HG03175 (cell line): Measurements from ENCODE around the gene TCEA3.

Experiments used
- ATAC-seq: cut with Tn5 transposase; IDR thresholded peaks from one replicate; pipeline ENCODE4 v1.9.1; 2021; ENCODE audit warnings: mild to moderate bottlenecking, moderate library complexity; ENCODE audit not compliant: unreplicated experiment

TCEA3 gene

DNA sequence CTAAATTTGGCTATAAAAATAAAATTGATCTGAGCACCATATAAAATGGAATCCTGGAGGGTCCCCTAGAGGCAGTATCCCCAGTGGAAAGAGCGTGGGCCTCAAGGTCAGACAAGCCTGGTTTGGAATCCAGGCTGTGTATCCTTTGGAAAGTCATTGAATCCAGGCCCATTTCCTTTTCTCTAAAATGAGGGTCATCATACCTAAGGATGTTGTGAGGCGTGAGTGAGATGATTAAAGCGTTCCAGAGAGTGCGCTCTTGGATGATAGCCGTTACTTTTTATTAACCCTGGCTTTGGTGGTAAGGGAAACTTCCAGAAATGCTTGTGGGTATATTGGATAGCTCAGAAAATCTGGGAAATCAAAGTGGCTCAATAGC is 54.2 kb downstream of the TCEA3 start:
- ATAC-seq, result no peak

DNA sequence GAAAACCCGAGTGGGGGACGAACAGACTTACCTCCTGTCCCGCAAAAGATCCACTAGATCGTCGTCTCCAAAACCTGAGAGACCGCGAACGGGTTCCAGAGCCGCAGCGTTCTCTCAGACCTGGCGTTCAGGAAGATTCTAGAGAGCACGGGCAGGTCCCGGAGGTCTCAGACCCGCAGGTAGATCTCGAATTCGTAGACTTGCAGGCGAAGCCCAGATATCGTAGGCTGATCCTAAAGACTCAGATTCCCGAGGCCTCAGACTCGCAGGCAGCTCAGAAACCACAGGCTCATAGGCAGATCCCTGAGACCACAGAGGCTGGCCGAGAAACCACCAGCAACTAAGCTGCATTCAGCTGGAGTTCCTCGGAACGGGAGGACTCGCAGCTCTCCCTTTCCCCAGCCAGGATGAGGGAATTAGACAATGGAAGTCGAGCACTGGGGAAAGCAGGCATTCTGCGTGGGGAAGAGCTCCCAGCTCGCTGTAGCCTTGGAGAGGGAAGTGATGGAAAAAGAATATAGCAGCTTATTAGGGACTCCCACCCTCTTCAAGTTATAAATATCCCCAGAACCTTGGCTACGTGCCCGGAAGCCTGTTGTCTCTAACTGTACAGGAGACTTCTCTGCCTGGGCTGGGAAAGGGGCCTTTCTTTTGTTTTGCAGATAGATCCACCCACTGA is 55.1 kb downstream of the TCEA3 start, which contains the start of gene ZNF436:
Gene ZNF436 (minus strand): TSS at position 502 of the 679 bp plus-strand sequence. CDS start 1,831 bp downstream, outside the sequence.
- ATAC-seq, result no peak

DNA sequence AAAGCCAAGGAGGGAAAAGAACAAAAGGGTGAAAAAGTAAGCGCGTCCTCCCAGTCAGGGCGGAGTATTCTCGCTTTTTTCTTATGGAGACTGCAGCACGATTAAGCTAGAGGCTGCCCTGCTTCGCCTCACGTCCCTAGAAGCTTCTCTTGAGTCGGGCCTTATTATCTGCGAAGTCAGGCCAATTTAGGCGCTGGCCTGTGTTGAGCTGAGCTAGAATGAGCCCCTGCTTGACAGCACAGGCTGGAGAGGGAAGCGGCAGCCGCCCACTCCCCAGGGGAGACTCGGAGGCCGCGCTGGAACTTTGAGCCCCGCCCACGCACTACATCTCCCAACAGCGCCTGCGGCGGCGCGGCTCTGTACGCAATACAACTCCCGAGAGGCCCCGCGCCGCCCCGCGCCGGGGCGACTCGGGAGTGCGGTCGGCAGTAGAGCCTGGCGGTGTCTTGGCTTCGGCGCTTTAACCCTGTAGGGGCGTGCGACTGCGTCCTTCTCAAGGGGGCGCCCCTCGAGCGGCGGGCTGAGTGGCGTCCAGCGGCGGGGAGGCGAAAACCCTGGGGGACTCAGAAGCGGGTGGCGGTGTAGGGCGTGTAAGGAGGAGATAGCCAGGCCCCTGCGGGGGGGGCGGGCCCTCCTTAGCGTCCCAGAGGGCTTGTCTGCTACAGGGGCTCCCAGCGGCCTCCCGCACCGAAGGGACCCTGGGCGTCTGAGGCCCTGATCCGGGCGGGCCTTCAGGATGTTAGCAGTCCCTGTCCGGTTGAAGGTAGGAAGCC is 55.8 kb downstream of the TCEA3 start:
- peak; percentile 72 for ATAC-seq

DNA sequence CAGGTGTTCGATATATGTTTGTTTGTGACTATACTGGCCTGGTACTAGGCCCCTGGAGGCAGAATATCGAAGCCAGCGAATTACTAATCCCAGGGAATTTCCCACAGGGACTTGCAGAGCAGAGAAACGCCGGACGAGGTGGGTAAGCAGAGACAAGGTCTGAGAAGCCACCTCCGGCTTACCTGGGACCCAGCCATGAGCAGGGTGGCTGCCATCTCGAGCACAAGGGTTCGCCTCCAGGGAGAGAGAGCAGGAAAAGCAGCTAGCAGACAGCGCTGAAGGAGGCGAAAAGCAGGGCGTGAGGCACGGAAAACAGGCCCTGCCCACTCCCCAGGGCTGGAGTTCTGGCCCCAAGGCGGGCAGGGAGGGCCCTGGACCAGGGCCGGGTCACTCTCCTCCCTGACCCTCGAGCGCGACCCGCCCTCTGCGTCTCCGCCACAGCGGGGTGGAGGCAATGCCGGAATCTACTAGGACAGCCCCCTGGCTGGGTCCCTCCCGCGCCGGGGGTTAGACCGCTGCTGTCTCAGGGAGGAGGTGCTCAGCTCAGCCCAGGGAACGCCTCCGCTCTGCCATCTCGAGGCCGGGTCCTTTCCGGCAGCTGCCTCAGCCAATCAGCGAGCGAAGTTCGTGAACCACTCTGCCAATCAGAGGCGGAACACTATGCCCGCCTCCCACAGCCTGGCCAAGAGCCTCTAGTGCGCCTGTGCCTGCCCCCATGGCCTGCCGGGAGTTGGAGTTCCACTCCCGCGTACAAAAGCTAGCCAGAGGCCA is 56.6 kb downstream of the TCEA3 start:
- ATAC-seq, result peak; percentile 93

DNA sequence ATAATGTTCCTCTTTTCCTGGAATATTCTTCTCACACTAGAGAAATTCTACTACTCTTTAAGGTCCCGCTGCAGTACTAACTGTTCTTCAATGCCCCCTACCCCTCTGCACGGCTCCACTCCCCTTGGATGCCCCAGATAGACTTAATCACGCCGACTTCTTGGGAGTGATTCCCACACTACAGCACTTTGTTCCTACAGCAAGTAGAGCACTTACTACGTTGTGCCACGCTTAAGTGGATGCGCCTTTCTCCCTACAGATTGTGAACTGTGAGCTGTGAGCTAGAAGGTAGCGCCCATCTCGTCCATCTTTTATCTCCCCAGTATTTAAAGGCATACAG is 57.1 kb downstream of the TCEA3 start:
- ATAC-seq, result no peak

DNA sequence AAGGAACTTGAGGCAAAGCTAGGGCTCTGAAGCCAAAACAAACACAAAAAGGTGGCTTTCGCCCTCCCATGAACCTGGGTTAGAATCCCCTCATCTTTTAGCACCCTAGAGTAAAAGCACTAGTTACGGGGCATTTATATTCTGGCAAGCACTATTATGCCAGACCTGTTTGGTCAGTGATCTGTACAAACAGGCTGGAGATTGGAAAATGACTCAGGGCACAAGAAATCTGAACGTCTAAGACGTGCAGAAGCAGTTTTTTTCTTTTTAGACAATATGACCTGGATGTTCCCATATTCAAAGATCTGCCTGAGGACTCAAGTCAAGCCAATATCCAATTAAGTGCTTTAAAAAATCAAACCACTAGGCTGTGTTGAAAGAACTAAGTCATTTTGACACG is 58.0 kb downstream of the TCEA3 start:
- ATAC-seq, result no peak

DNA sequence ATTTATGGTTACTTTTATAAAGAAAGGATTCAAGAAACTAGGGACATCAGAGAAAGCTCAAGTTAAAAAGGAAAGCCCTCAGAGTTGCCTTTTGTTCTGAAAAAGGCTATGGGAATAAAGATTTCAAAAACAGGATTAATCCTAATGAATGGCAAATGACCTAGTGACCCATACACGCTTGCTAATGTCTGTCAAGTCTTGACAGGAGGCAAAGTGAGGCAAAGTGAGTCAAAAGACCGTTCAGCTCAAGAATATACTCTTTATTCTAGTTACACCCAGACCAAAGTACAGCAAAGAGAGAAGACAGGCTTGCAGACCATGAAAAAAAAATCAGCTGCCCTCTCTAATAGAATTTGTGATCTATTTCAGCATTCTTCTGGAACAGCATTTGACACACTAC is 58.4 kb downstream of the TCEA3 start:
- no peak for ATAC-seq

DNA sequence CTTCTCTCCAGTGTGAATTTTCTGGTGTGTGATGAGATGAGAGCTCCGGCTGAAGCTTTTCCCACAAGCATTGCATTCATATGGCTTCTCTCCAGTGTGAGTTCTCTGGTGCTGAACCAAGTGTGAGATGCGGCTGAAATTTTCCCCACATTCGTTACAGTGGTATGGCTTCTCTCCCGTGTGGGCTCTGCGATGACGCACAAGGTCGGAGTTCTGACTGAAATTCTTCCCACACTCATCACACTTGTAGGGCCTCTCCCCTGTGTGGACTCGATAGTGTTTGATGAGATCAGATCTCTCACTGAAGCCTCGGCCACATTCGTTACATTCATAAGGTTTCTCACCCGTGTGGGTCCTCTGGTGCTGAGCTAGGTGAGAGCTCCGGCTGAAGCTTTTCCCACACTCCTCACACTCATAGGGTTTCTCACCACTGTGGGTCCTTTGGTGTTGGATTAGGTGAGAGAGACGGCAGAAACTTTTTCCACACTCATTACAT is 62.3 kb downstream of the TCEA3 start:
- ATAC-seq, result no peak

DNA sequence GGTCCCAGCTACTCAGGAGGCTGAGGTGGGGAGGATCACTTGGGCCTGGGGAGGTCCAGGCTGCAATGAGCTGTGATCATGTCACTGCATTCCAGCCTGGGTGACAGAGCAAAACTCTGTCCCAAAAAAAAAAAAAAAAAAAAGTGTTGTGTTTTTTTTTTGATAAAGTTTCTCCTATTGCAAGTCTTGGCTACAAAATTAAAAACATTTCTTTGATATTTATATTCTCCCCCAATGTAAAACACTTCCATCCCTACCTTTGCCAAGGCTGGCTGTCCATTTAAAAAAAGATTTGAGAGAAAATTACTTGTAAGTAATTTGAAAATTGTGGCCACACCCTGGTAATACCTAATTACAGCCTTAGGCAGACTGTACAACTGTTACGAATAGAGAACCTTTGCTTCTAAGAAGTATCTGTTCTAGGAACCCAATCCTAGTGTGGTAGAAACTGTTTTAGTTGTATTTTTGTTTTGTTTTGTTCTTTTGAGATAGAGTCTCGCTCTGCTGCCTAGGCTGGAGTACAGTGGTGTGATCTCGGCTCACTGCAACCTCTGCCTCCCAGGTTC is 66.2 kb downstream of the TCEA3 start:
- ATAC-seq, result no peak

DNA sequence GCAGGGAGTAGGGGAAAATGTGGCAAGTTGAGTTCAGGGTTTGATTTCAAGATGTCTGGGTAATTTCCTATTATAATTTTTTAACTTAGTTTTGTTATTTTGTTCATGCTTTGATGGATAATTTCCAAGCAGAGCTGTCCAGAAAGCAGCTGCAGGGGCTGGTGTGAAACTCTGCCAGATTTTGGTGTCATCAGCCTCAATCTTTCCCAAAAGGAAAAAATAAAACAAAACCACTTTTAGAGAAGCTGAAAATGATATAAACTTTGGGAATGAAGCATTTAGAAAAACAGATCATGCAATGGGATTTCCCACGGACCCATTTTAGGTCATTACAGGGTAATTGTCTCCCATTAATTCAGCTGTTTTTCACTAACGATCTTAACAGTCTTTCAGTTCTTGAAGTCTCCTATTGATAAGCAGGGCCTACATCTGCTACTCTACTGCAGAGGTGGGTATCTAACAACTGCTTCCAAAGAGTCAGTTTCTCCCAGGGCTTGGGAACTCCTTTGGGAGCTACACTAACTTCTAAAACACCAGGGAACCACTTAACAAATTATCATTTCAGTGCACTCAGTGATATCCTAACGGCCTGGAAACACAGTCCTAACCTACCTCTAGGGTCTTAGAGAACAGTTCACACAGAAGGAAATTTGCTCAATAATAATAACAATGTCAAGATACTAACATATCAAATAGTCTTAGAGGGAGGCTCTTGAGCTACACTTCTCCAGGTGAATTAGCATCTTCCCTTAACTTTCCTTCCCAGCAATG is 67.2 kb downstream of the TCEA3 start:
- no peak for ATAC-seq

DNA sequence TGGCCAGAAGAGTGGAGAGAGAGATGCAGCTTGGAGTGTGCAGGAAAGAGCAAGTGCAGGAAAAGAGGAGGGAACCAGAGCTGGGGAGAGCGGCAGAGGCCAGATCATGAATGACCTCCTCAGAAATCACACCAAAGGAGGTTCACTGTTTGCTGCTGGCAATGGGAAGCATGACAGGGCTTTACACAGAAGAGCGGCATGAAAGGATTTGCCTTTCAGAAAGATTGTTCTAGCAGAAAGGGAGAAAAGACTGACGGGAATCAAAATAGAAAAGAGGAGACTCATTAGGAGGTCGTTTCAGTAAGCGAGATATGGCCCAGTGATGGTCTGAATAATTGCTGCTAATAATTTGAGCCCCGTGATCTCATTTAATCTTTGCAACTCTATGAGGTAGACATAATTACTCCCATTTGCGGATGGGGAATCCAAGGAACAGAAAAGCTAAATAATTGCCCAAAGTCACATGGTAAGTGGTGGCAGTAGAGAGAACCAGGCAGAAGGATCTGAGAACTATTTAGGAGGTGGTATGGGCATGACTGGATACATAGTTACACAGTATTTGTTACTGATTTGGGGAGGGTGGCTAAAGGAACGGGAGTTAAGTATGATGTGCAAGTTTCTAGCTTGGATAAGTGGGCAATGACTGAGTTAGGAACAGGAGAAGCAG is 67.9 kb downstream of the TCEA3 start:
- no peak for ATAC-seq

DNA sequence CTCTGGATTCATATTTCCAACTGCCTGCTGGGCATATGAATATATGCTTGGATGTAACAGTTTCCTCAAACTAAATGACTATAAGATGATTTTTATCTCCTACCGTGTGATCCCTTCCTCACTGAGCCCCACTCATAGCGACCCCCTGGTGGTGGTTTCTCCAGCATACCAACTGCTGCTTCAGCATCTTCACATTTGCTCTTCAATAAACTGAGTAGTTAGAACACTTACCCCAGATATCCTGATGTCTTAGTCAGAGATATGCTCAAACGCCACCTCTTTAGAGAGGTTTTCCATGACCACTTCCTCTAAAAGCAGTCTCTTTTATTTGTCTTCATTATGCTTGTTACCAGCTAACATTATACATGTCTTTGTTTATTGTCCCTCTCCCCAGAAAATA is 70.3 kb downstream of the TCEA3 start:
- no peak for ATAC-seq

DNA sequence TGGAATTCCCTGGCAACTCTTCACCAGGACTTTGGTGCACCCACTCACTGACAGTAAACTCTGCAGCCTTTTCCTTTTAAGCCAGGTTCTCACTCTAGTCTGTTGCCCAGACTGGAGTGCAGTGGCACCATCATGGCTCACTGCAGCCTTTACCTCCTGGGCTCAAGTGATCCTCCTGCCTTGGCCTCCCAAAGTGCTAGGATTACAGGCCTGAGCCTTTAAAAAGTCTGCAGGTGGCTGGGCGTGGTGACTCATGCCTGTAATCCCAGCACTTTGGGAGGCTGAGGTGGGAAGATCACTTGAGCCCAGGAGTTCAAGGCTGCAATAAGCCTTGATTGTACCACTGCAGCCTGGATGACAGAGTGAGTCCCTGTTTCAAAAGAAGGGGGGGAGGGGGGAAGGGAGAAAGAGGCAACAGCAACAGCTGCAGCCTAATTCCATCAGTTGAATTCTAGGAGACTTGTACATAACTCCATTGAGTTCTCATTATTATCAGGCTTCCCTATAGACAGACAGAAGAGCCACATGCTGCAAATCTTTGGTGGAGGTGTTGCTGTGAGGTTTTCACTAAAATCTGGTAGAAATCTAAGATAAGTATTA is 72.4 kb downstream of the TCEA3 start:
- ATAC-seq, result no peak

DNA sequence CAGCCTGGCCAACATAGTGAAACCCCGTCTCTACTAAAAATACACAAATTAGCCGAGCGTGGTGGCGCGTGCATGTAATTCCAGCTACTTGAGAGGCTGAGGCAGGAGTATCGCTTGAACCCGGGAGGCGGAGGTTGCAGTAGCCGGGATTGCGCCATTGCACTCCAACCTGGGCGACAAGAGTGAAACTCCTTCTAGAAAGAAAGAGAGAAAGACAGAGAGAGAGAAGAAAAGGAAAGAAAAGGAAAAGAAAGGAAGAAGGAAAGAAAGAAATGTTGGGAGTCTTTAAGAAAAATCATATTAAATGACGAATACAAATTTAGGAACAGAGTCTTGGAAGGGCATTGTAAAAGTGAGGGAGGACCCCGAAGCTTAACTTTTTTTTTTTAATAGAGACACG is 78.6 kb downstream of the TCEA3 start:
- ATAC-seq, result no peak

DNA sequence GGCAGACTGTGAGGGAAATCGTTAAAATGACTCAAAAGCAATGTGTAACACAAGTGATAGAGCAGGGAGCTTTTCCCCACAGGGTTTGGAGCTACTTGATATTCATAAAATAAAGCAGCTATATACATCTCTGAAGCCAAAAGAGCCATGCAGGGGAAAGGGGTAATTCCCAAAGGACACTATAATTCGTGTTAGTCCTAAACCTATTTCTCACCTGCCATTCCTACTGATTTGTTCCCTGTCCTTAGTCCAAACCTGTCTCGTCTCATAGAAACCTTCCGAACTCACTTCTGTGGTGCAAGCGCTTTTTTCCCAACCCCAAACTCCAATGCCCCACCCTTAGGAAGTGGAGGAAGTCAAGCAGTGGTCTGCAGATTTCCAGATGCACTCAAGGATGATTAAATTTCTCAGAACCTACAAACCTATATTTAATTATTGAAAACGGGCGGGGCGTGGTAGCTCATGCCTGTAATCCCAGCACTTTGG is 79.5 kb downstream of the TCEA3 start:
- no peak for ATAC-seq

DNA sequence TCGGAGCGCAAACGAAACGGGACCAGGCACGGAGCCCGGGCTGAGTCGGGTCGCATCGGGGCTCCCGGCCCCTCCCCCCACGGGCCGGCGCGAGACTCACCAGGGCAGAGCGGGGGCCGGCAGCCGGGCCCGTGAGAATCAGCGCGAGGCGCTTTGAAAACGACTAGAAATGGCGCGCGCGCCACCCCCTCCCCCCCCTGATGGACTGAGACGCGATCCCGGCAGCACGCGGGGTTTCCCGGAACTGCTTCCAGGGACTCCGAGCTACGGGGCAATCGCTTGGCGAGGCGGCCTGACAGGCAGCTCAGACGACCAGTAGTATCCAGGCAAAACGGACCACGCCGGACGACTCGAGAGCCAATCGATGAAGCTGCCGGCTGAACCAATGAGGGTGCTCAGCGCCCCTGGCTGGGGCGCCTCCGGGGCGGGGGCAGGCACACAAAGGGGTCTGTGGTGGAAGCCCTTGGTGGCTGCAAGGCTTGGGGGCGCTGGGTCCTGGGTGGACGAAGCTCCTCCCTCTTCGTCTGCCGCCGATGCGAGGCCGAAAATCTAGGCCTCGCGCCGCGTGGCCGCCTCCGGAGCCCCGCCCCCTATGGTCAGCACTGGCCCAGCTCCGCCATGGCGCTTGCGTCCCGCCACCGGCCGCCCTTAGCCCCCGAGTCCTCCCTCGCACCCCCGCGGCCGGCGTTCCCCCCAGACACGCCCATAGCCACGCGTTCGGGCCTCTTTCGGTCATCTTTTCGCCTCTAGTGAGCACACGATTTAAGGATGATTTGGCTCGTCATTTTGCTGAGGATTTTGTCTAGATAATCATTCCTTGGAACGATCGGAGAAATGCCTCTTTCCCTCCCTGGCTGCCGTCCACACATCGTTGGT is 80.2 kb downstream of the TCEA3 start, which contains the start of gene HNRNPR:
Gene HNRNPR (minus strand): TSS at position 174 of the 876 bp plus-strand sequence. CDS start 3,276 bp downstream, outside the sequence.
- ATAC-seq, result peak; percentile 97

DNA sequence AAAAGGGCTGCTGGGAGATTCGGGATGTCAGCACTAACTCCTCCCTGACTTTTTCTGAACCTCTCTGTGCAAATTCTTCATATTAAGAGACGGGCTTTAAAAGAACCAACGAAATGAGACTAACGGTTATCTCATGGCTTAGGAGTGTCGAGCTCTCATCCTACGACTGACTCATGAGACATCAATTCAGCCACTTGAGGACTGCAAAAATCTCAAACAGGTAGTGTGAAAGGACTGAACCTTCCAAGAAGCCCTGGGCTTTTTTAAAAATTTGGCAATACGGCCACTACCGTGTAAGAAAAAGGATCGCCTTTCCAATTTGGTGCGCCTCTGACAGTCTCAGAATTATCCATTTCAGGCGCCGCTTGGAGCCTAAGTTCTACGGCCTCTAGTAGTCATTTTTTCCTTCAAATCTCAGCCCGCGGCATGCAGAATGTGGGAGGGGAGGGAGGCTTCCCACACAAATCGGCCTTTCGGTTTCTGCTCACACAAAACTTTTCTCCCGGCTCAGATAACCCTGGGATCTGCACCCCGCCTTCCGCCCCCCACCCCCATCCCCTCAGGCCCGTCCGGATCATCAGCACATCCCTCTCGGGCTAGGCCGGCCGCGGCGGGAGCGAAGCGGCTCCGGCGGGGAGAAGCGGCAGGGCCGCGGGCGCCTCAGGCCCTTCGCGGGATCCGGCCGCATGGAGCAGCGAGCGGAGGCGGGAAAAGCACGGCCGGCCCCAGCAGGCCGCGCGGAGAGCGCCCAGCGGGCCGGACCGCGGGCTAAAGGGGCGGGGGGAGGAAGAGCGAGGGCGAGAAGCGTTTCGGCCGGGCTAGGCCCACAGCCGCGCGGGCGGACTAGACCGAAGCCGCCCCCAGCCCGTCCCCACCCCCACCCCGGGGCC is 81.1 kb downstream of the TCEA3 start:
- peak; percentile 7 for ATAC-seq
